Neural cell (in vitro differentiated cells): ENCODE measurements around the gene ADH7. TPM values are rescaled to one million over a fixed set of nuclear protein-coding genes. Genes with fewer than 3 reads are reported as not detected.

Experiments used
- H2AFZ ChIP-seq: fragments of 200-600, 300-800 bp; sonication (generic), shearing (Covaris generic); 2 replicates; pipeline ENCODE4 v1.6.0; 2014; ENCODE audit warnings: low read depth, mild to moderate bottlenecking, antibody characterized with exemption, low read length, moderate library complexity
- H3F3A ChIP-seq: fragments of 200-600 bp; shearing (Covaris generic); 2 replicates; pipeline ENCODE4 v1.6.1; 2016; ENCODE audit warnings: mild to moderate bottlenecking, moderate library complexity, mixed read lengths, antibody characterized with exemption, low read length; ENCODE audit not compliant: insufficient read depth, poor library complexity, severe bottlenecking
- H3K27ac ChIP-seq: fragments of 200-600, 300-800 bp; sonication (generic), shearing (Covaris generic); 2 replicates; pipeline ENCODE4 v1.5.1; 2014; ENCODE audit warnings: mild to moderate bottlenecking, low read length, moderate library complexity
- H3K27me3 ChIP-seq: fragments of 300-800, 200-600 bp; sonication (generic), shearing (Covaris generic); 2 replicates; pipeline ENCODE4 v1.6.0; 2014; ENCODE audit warnings: mild to moderate bottlenecking, low read depth, low read length, moderate library complexity; ENCODE audit not compliant: insufficient read depth
- H3K36me3 ChIP-seq: fragments of 300-800, 200-600 bp; sonication (generic), shearing (Covaris generic); 2 replicates; pipeline ENCODE4 v1.5.1; 2014; ENCODE audit warnings: mild to moderate bottlenecking, antibody characterized with exemption, low read length, moderate library complexity; ENCODE audit not compliant: insufficient read depth
- H3K4me2 ChIP-seq: fragments of 300-800, 200-600 bp; sonication (generic), shearing (Covaris generic); 2 replicates; pipeline ENCODE4 v1.6.0; 2014; ENCODE audit warnings: mild to moderate bottlenecking, low read length
- H3K4me3 ChIP-seq: fragments of 300-800, 200-600 bp; sonication (generic), shearing (Covaris generic); 2 replicates; pipeline ENCODE4 v1.5.1; 2014; ENCODE audit warnings: mild to moderate bottlenecking, low read length, moderate library complexity
- H3K79me2 ChIP-seq: fragments of 200-600 bp; shearing (Covaris generic); replicated peaks from 2 replicates; pipeline ENCODE4 v1.6.0; 2014; ENCODE audit warnings: mild to moderate bottlenecking, low read length, moderate library complexity; ENCODE audit not compliant: insufficient read depth
- H3K9ac ChIP-seq: fragments of 300-800, 200-600 bp; sonication (generic), shearing (Covaris generic); 2 replicates; pipeline ENCODE4 v1.6.1; 2016; ENCODE audit warnings: mild to moderate bottlenecking, low read length, mixed read lengths
- H3K9me2 ChIP-seq: fragments of 200-600 bp; shearing (Covaris generic); 2 replicates; pipeline ENCODE4 v1.6.1; 2016; ENCODE audit warnings: mild to moderate bottlenecking, low read length, mixed read lengths; ENCODE audit not compliant: insufficient read depth
- H3K9me3 ChIP-seq: fragments of 200-600, 300-800 bp; sonication (generic), shearing (Covaris generic); 2 replicates; pipeline ENCODE4 v1.6.1; 2016; ENCODE audit warnings: mild to moderate bottlenecking, mixed run types, low read length, moderate library complexity, mixed read lengths
- H4K20me1 ChIP-seq: fragments of 200-600 bp; shearing (Covaris generic); 2 replicates; pipeline ENCODE4 v1.6.1; 2016; ENCODE audit warnings: mild to moderate bottlenecking, mixed run types; ENCODE audit not compliant: insufficient read depth
- CTCF ChIP-seq: fragments of 450-650 bp; IDR thresholded peaks from 2 replicates; pipeline ENCODE4 v1.5.1; 2014; ENCODE audit warnings: antibody characterized with exemption, mild to moderate bottlenecking, moderate library complexity; ENCODE audit not compliant: poor library complexity, severe bottlenecking
- EP300 ChIP-seq: fragments of 450-650 bp; conservative IDR thresholded peaks from 2 replicates; pipeline ENCODE4 v1.6.1; 2014; ENCODE audit warnings: antibody characterized with exemption, mild to moderate bottlenecking, moderate library complexity; ENCODE audit not compliant: poor library complexity, severe bottlenecking
- EZH2 ChIP-seq: fragments of 200-600, 300-800 bp; shearing (Covaris generic), sonication (generic); IDR thresholded peaks from 2 replicates; pipeline ENCODE4 v1.6.1; 2014; ENCODE audit warnings: antibody characterized with exemption, low read length, borderline replicate concordance, mild to moderate bottlenecking; ENCODE audit not compliant: insufficient read depth, poor library complexity, severe bottlenecking
- MXI1 ChIP-seq: fragments of 450-650 bp; conservative IDR thresholded peaks from 2 replicates; pipeline ENCODE4 v1.6.1; 2014; ENCODE audit warnings: antibody characterized with exemption, mild to moderate bottlenecking; ENCODE audit not compliant: poor library complexity, severe bottlenecking
- POLR2AphosphoS5 ChIP-seq: IDR thresholded peaks from 2 replicates; pipeline ENCODE4 v1.6.1; 2012
- RAD21 ChIP-seq: fragments of 450-650 bp; conservative IDR thresholded peaks from 2 replicates; pipeline ENCODE4 v1.6.1; 2014; ENCODE audit warnings: antibody characterized with exemption, mild to moderate bottlenecking, moderate library complexity
- REST ChIP-seq: IDR thresholded peaks from 2 replicates; pipeline ENCODE4 v1.6.1; 2012; ENCODE audit warnings: borderline replicate concordance
- SMC3 ChIP-seq: fragments of 450-650 bp; conservative IDR thresholded peaks from 2 replicates; pipeline ENCODE4 v1.6.1; 2014; ENCODE audit warnings: antibody characterized with exemption, mild to moderate bottlenecking, moderate library complexity; ENCODE audit not compliant: poor library complexity
- TAF1 ChIP-seq: IDR thresholded peaks from 2 replicates; pipeline ENCODE4 v1.6.1; 2012; ENCODE audit warnings: low read depth
- polyA plus RNA-seq: library from polyadenylated mRNA; depleted of rRNA; stranded (reverse); fragments of >200 nt; gene quantifications from 2 replicates; pipeline ENCODE4 v1.2.3, GENCODE V29; 2014

The ADH7 gene
- polyA plus RNA-seq, 1 donor from 2014 or later = not detected

GRCh38 chr4:99447513-99447912 lies 12.4 kb upstream of the ADH7 start:
- H3K9me2 ChIP-seq = no peaks in the 10 kb centered on the region
- H3K9ac ChIP-seq = no peak overlapping the region
- no peak overlapping the region for H2AFZ ChIP-seq
- H3K36me3 ChIP-seq = no peaks in the 10 kb centered on the region
- no peaks in the 10 kb centered on the region for H3K79me2 ChIP-seq
- no peak overlapping the region for H3K27ac ChIP-seq
- peaks cover 4% of the 10 kb centered on the region for H3K27me3 ChIP-seq
- peaks cover 4% of the 10 kb centered on the region for H3K9me3 ChIP-seq
- H3K4me2 ChIP-seq = no peak overlapping the region
- H3K4me3 ChIP-seq = no peak overlapping the region
- no peaks in the 10 kb centered on the region for H4K20me1 ChIP-seq
- H3F3A ChIP-seq = no peaks in the 10 kb centered on the region
- TF ChIP-seq REST (no peak), RAD21 (no peak)

- Histone ChIP-seq H3K4me2 (no peak overlapping the region), H2AFZ (no peak overlapping the region), H3K9ac (no peak overlapping the region), H3K27me3 (peaks cover 4% of the 10 kb centered on the region), H3F3A (no peaks in the 10 kb centered on the region), H3K27ac (no peak overlapping the region), H3K4me3 (no peak overlapping the region), H3K36me3 (no peaks in the 10 kb centered on the region), H3K9me3 (peaks cover 4% of the 10 kb centered on the region), H3K79me2 (no peaks in the 10 kb centered on the region), H4K20me1 (no peaks in the 10 kb centered on the region), H3K9me2 (no peaks in the 10 kb centered on the region)
- no peak for TF ChIP-seq SMC3
- TF ChIP-seq EZH2 = no peak
- TF ChIP-seq MXI1 = no peak
- TF ChIP-seq REST = no peak
- no peak for TF ChIP-seq RAD21
- no peak for TF ChIP-seq EP300
- TF ChIP-seq TAF1 = no peak
- no peak for TF ChIP-seq POLR2AphosphoS5
- TF ChIP-seq CTCF = no peak
Measured at GRCh38 chr4:99447079-99447478, 11.9 kb upstream of the ADH7 start.
